Neural cell (in vitro differentiated cells): ENCODE results near the gene ACAP1. TPM values are rescaled to one million over a fixed set of nuclear protein-coding genes. Genes with fewer than 3 reads are reported as not detected.

Source experiments
- H2AFZ ChIP-seq: fragments of 200-600, 300-800 bp; sonication (generic), shearing (Covaris generic); 2 replicates; pipeline ENCODE4 v1.6.0; 2014; ENCODE audit warnings: low read depth, mild to moderate bottlenecking, antibody characterized with exemption, low read length, moderate library complexity
- H3F3A ChIP-seq: fragments of 200-600 bp; shearing (Covaris generic); 2 replicates; pipeline ENCODE4 v1.6.1; 2016; ENCODE audit warnings: mild to moderate bottlenecking, moderate library complexity, mixed read lengths, antibody characterized with exemption, low read length; ENCODE audit not compliant: insufficient read depth, poor library complexity, severe bottlenecking
- H3K27ac ChIP-seq: fragments of 200-600, 300-800 bp; sonication (generic), shearing (Covaris generic); 2 replicates; pipeline ENCODE4 v1.5.1; 2014; ENCODE audit warnings: mild to moderate bottlenecking, low read length, moderate library complexity
- H3K27me3 ChIP-seq: fragments of 300-800, 200-600 bp; sonication (generic), shearing (Covaris generic); 2 replicates; pipeline ENCODE4 v1.6.0; 2014; ENCODE audit warnings: mild to moderate bottlenecking, low read depth, low read length, moderate library complexity; ENCODE audit not compliant: insufficient read depth
- H3K36me3 ChIP-seq: fragments of 300-800, 200-600 bp; sonication (generic), shearing (Covaris generic); 2 replicates; pipeline ENCODE4 v1.5.1; 2014; ENCODE audit warnings: mild to moderate bottlenecking, antibody characterized with exemption, low read length, moderate library complexity; ENCODE audit not compliant: insufficient read depth
- H3K4me2 ChIP-seq: fragments of 300-800, 200-600 bp; sonication (generic), shearing (Covaris generic); 2 replicates; pipeline ENCODE4 v1.6.0; 2014; ENCODE audit warnings: mild to moderate bottlenecking, low read length
- H3K4me3 ChIP-seq: fragments of 300-800, 200-600 bp; sonication (generic), shearing (Covaris generic); 2 replicates; pipeline ENCODE4 v1.5.1; 2014; ENCODE audit warnings: mild to moderate bottlenecking, low read length, moderate library complexity
- H3K79me2 ChIP-seq: fragments of 200-600 bp; shearing (Covaris generic); replicated peaks from 2 replicates; pipeline ENCODE4 v1.6.0; 2014; ENCODE audit warnings: mild to moderate bottlenecking, low read length, moderate library complexity; ENCODE audit not compliant: insufficient read depth
- H3K9ac ChIP-seq: fragments of 300-800, 200-600 bp; sonication (generic), shearing (Covaris generic); 2 replicates; pipeline ENCODE4 v1.6.1; 2016; ENCODE audit warnings: mild to moderate bottlenecking, low read length, mixed read lengths
- H3K9me2 ChIP-seq: fragments of 200-600 bp; shearing (Covaris generic); 2 replicates; pipeline ENCODE4 v1.6.1; 2016; ENCODE audit warnings: mild to moderate bottlenecking, low read length, mixed read lengths; ENCODE audit not compliant: insufficient read depth
- H3K9me3 ChIP-seq: fragments of 200-600, 300-800 bp; sonication (generic), shearing (Covaris generic); 2 replicates; pipeline ENCODE4 v1.6.1; 2016; ENCODE audit warnings: mild to moderate bottlenecking, mixed run types, low read length, moderate library complexity, mixed read lengths
- H4K20me1 ChIP-seq: fragments of 200-600 bp; shearing (Covaris generic); 2 replicates; pipeline ENCODE4 v1.6.1; 2016; ENCODE audit warnings: mild to moderate bottlenecking, mixed run types; ENCODE audit not compliant: insufficient read depth
- CTCF ChIP-seq: fragments of 450-650 bp; IDR thresholded peaks from 2 replicates; pipeline ENCODE4 v1.5.1; 2014; ENCODE audit warnings: antibody characterized with exemption, mild to moderate bottlenecking, moderate library complexity; ENCODE audit not compliant: poor library complexity, severe bottlenecking
- EP300 ChIP-seq: fragments of 450-650 bp; conservative IDR thresholded peaks from 2 replicates; pipeline ENCODE4 v1.6.1; 2014; ENCODE audit warnings: antibody characterized with exemption, mild to moderate bottlenecking, moderate library complexity; ENCODE audit not compliant: poor library complexity, severe bottlenecking
- EZH2 ChIP-seq: fragments of 200-600, 300-800 bp; shearing (Covaris generic), sonication (generic); IDR thresholded peaks from 2 replicates; pipeline ENCODE4 v1.6.1; 2014; ENCODE audit warnings: antibody characterized with exemption, low read length, borderline replicate concordance, mild to moderate bottlenecking; ENCODE audit not compliant: insufficient read depth, poor library complexity, severe bottlenecking
- MXI1 ChIP-seq: fragments of 450-650 bp; conservative IDR thresholded peaks from 2 replicates; pipeline ENCODE4 v1.6.1; 2014; ENCODE audit warnings: antibody characterized with exemption, mild to moderate bottlenecking; ENCODE audit not compliant: poor library complexity, severe bottlenecking
- POLR2AphosphoS5 ChIP-seq: IDR thresholded peaks from 2 replicates; pipeline ENCODE4 v1.6.1; 2012
- RAD21 ChIP-seq: fragments of 450-650 bp; conservative IDR thresholded peaks from 2 replicates; pipeline ENCODE4 v1.6.1; 2014; ENCODE audit warnings: antibody characterized with exemption, mild to moderate bottlenecking, moderate library complexity
- REST ChIP-seq: IDR thresholded peaks from 2 replicates; pipeline ENCODE4 v1.6.1; 2012; ENCODE audit warnings: borderline replicate concordance
- SMC3 ChIP-seq: fragments of 450-650 bp; conservative IDR thresholded peaks from 2 replicates; pipeline ENCODE4 v1.6.1; 2014; ENCODE audit warnings: antibody characterized with exemption, mild to moderate bottlenecking, moderate library complexity; ENCODE audit not compliant: poor library complexity
- TAF1 ChIP-seq: IDR thresholded peaks from 2 replicates; pipeline ENCODE4 v1.6.1; 2012; ENCODE audit warnings: low read depth
- polyA plus RNA-seq: library from polyadenylated mRNA; depleted of rRNA; stranded (reverse); fragments of >200 nt; gene quantifications from 2 replicates; pipeline ENCODE4 v1.2.3, GENCODE V29; 2014

Gene ACAP1
- polyA plus RNA-seq, 1 donor from 2014 or later = 0.66 TPM

- Histone ChIP-seq H3K27me3 (no peaks in the 10 kb centered on the region), H3F3A (no peaks in the 10 kb centered on the region), H3K9me2 (no peaks in the 10 kb centered on the region), H2AFZ (no peak overlapping the region), H3K36me3 (no peaks in the 10 kb centered on the region), H3K27ac (no peak overlapping the region), H3K79me2 (peaks cover 9% of the 10 kb centered on the region), H3K9ac (no peak overlapping the region), H3K4me3 (no peak overlapping the region), H3K4me2 (no peak overlapping the region), H3K9me3 (no peaks in the 10 kb centered on the region), H4K20me1 (no peaks in the 10 kb centered on the region)
- TF ChIP-seq POLR2AphosphoS5 (no peak), SMC3 (peak; percentile 33), TAF1 (no peak), REST (no peak), CTCF (peak; percentile 8)
These were observed 11.9 kb upstream of the ACAP1 start for GRCh38 chr17:7324438-7324779.

DNA sequence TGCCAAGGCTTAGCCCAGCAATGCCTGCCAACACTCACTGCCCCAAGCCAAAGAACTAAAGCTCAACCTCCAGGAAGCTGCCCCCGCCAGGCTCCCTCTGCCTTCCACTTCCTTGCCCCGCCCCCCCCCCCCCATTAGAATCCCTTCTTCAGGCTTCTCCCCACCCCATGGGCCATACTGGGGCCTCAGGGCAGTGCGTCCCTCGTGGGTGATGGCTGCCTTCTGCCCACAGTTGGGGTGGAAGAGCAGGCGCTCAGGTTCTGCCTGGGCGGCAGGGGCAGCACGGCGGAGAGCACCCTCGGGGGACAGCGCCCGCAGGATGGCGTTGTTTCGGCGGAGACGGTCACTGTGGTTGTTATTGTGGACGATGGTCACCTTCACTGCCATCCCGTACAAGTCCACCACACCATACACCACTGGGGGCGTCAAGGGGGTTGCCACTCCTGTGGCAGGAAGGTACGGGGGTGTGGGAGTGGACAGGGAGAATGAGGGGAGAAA is 11.2 kb upstream of the ACAP1 start:
- Histone ChIP-seq H3K36me3 (no peaks in the 10 kb centered on the region), H3K4me2 (no peak overlapping the region), H3K27ac (no peak overlapping the region), H3K9ac (no peak overlapping the region), H3K9me3 (no peaks in the 10 kb centered on the region), H3K79me2 (peaks cover 9% of the 10 kb centered on the region), H3F3A (no peaks in the 10 kb centered on the region), H2AFZ (no peak overlapping the region), H3K9me2 (no peaks in the 10 kb centered on the region), H3K27me3 (no peaks in the 10 kb centered on the region), H3K4me3 (no peak overlapping the region), H4K20me1 (no peaks in the 10 kb centered on the region)
- TF ChIP-seq EZH2 (no peak), SMC3 (no peak), POLR2AphosphoS5 (no peak), RAD21 (no peak)

DNA sequence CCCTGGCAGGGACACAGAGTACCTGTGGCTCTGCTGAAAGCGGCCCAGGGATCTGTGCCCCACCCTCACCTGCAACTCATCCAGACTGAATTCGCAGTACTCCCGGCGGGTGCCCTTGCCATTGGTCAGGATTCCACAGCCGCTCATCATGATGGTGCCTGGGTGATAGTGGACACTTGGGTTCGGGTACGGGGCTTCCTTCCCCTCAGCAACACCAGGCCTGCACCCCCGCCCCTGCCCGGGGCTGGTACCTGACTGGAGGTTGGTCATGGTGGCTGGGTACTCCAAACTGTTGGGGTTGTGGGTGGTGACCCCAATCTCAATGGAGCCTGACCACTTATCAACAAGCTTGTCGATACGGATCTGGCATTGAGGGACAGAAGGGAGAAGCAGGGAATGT is 10.1 kb upstream of the ACAP1 start:
- TF ChIP-seq MXI1 = no peak
- TF ChIP-seq REST = no peak
- TF ChIP-seq CTCF = no peak
- no peak for TF ChIP-seq EP300
- no peak for TF ChIP-seq SMC3
- TF ChIP-seq EZH2 = no peak
- no peak for TF ChIP-seq RAD21
- TF ChIP-seq TAF1 = no peak
- TF ChIP-seq POLR2AphosphoS5 = no peak
- Histone ChIP-seq H3K79me2 (peaks cover 9% of the 10 kb centered on the region), H4K20me1 (no peaks in the 10 kb centered on the region), H3K4me2 (no peak overlapping the region), H3K36me3 (no peaks in the 10 kb centered on the region), H3K4me3 (no peak overlapping the region), H3K27me3 (no peaks in the 10 kb centered on the region), H3K9me3 (no peaks in the 10 kb centered on the region), H3K9ac (no peak overlapping the region), H3K9me2 (no peaks in the 10 kb centered on the region), H2AFZ (no peak overlapping the region), H3F3A (no peaks in the 10 kb centered on the region), H3K27ac (no peak overlapping the region)
